Duodenal mucosa (tissue), 2 donors: ENCODE measurements around the gene TBC1D7.

ENCODE experiments used
- H3K27ac ChIP-seq: one replicate; pipeline ENCODE4 v1.7.0; 2013; ENCODE audit warnings: low read depth, low read length
- H3K27me3 ChIP-seq, 2 donors: one replicate each; pipeline ENCODE4 v1.7.0; 2013; ENCODE audit warnings: low read length in 2 of 2, control low read depth in 1 of 2; ENCODE audit not compliant: insufficient read depth in 2 of 2, control insufficient read depth in 1 of 2
- H3K36me3 ChIP-seq, 2 donors: one replicate each; pipeline ENCODE4 v1.7.0; 2013; ENCODE audit warnings: low read length in 2 of 2, control low read depth in 1 of 2; ENCODE audit not compliant: insufficient read depth in 2 of 2, control insufficient read depth in 1 of 2
- H3K4me1 ChIP-seq, 2 donors: one replicate each; pipeline ENCODE4 v1.7.0; 2013; ENCODE audit warnings: low read length in 2 of 2, control low read depth in 1 of 2; ENCODE audit not compliant: insufficient read depth in 2 of 2, control insufficient read depth in 1 of 2
- H3K4me3 ChIP-seq, 2 donors: one replicate each; pipeline ENCODE4 v1.7.0; 2013; ENCODE audit warnings: low read length in 2 of 2, low read depth in 1 of 2
- H3K9ac ChIP-seq, 2 donors: one replicate each; pipeline ENCODE4 v1.7.0; 2013; ENCODE audit warnings: low read length in 2 of 2, low read depth in 1 of 2
- H3K9me3 ChIP-seq, 2 donors: one replicate each; pipeline ENCODE4 v1.7.0; 2013; ENCODE audit warnings: low read length in 2 of 2, control low read depth in 1 of 2; ENCODE audit not compliant: control insufficient read depth in 1 of 2

The TBC1D7 gene

GRCh38 chr6:13261464-13261994 is 66.8 kb downstream of the TBC1D7 start:
- Histone ChIP-seq H3K9me3 (no peaks in the 10 kb centered on the region), H3K27me3 (no peaks in the 10 kb centered on the region), H3K4me1 (no peaks in the 10 kb centered on the region), H3K4me3 (no peak overlapping the region), H3K27ac (no peak overlapping the region), H3K36me3 (no peaks in the 10 kb centered on the region), H3K9ac (no peak overlapping the region)

- Histone ChIP-seq H3K36me3 (no peaks in the 10 kb centered on the region), H3K27me3 (no peaks in the 10 kb centered on the region), H3K9me3 (peaks cover 0 to 3% of the 10 kb centered on the region in 2 donors), H3K4me1 (no peaks in the 10 kb centered on the region), H3K9ac (no peak overlapping the region), H3K27ac (no peak overlapping the region), H3K4me3 (no peak overlapping the region)
Measured at GRCh38 chr6:13260831-13261230, 67.5 kb downstream of the TBC1D7 start.

- Histone ChIP-seq H3K4me1 (no peaks in the 10 kb centered on the region), H3K9ac (no peak overlapping the region), H3K4me3 (no peak overlapping the region), H3K27ac (no peak overlapping the region), H3K9me3 (peaks cover 0 to 3% of the 10 kb centered on the region in 2 donors), H3K27me3 (no peaks in the 10 kb centered on the region), H3K36me3 (no peaks in the 10 kb centered on the region)
Measured at GRCh38 chr6:13260101-13260598, 68.2 kb downstream of the TBC1D7 start.

- no peaks in the 10 kb centered on the region for H3K27me3 ChIP-seq
- peaks cover 0 to 3% of the 10 kb centered on the region in 2 donors for H3K9me3 ChIP-seq
- H3K4me3 ChIP-seq, result no peak overlapping the region
- no peak overlapping the region for H3K27ac ChIP-seq
- H3K4me1 ChIP-seq, result no peaks in the 10 kb centered on the region
- no peak overlapping the region for H3K9ac ChIP-seq
- no peaks in the 10 kb centered on the region for H3K36me3 ChIP-seq
Measured at GRCh38 chr6:13259393-13259792, 68.9 kb downstream of the TBC1D7 start.

- H3K27me3 ChIP-seq, result no peaks in the 10 kb centered on the region
- peaks cover 0 to 3% of the 10 kb centered on the region in 2 donors for H3K9me3 ChIP-seq
- H3K36me3 ChIP-seq, result no peaks in the 10 kb centered on the region
- no peak overlapping the region for H3K4me3 ChIP-seq
- H3K4me1 ChIP-seq, result no peaks in the 10 kb centered on the region
- no peak overlapping the region for H3K27ac ChIP-seq
- no peak overlapping the region for H3K9ac ChIP-seq
Measured at GRCh38 chr6:13256266-13257001, 71.9 kb downstream of the TBC1D7 start.
